Progenitor cell of endocrine pancreas (in vitro differentiated cells): ENCODE data around the gene MMEL1. TPM values are rescaled to one million over a fixed set of nuclear protein-coding genes. Genes with fewer than 3 reads are reported as not detected.
"Not testable (repeated sequence)": the region's sequence is repeated elsewhere in the genome, so short reads cannot be mapped to it uniquely, and the experiment has no call there.

Experiments
- DNase-seq: peaks from one replicate; pipeline ENCODE4 v3.0.0; 2021; ENCODE audit warnings: low spot score; ENCODE audit not compliant: unreplicated experiment
- H3K27ac Mint-ChIP-seq: 2 replicates; pipeline ENCODE4 v1.8.0; 2021; ENCODE audit warnings: mild to moderate bottlenecking, moderate library complexity, mixed read lengths
- H3K27me3 Mint-ChIP-seq: 2 replicates; pipeline ENCODE4 v1.8.0; 2021; ENCODE audit warnings: mixed read lengths
- H3K36me3 Mint-ChIP-seq: 2 replicates; pipeline ENCODE4 v1.8.0; 2022; ENCODE audit warnings: mixed read lengths; ENCODE audit not compliant: insufficient read depth
- H3K4me1 Mint-ChIP-seq: 2 replicates; pipeline ENCODE4 v1.8.0; 2021; ENCODE audit warnings: low read depth, mixed read lengths
- H3K4me3 Mint-ChIP-seq: 2 replicates; pipeline ENCODE4 v1.8.0; 2021; ENCODE audit warnings: low read depth, mild to moderate bottlenecking, moderate library complexity, mixed read lengths
- H3K9me3 Mint-ChIP-seq: 2 replicates; pipeline ENCODE4 v1.8.0; 2021; ENCODE audit warnings: low read depth, mixed read lengths
- total RNA-seq: library from RNA; stranded (reverse); gene quantifications from 2 replicates; pipeline ENCODE4 v1.2.1, GENCODE V29; 2021
- TF ChIP-seq, protein P1 (sequence below): fragments of 200-600 bp; sonication (generic); IDR thresholded peaks from one replicate; pipeline ENCODE4 v1.5.0; 2021; ENCODE audit warnings: antibody characterized with exemption, mild to moderate bottlenecking; ENCODE audit not compliant: unreplicated experiment

MMEL1 gene
- total RNA-seq, 1 donor from 2014 or later: 0.93 TPM

DNA sequence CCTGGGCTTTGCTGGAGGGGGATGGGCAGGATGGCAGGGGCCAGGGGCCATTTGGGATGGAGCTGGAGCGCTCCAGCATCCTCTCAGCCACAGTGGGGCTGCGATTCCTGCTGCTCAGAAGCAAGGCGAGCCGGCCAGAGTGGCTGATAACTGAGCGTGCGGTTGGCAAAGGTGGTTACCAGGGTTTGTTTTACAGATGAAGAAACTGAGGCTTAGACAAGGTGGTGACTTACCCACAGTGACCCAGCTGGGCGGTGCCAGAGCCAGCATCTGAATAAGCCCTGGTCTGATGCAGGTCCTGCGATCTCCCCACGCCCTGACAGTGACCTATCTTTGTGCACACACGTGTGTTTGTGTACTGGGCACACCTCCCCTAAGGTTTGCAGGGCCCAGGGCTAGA is 52.1 kb downstream of the MMEL1 start:
- Mint-ChIP-seq H3K27ac (no peak overlapping the region), H3K9me3 (no peaks in the 10 kb centered on the region), H3K4me1 (peaks cover 31% of the 10 kb centered on the region), H3K36me3 (no peaks in the 10 kb centered on the region), H3K27me3 (no peaks in the 10 kb centered on the region), H3K4me3 (no peak overlapping the region)
- no peak for DNase-seq
- TF ChIP-seq, protein P1, sequence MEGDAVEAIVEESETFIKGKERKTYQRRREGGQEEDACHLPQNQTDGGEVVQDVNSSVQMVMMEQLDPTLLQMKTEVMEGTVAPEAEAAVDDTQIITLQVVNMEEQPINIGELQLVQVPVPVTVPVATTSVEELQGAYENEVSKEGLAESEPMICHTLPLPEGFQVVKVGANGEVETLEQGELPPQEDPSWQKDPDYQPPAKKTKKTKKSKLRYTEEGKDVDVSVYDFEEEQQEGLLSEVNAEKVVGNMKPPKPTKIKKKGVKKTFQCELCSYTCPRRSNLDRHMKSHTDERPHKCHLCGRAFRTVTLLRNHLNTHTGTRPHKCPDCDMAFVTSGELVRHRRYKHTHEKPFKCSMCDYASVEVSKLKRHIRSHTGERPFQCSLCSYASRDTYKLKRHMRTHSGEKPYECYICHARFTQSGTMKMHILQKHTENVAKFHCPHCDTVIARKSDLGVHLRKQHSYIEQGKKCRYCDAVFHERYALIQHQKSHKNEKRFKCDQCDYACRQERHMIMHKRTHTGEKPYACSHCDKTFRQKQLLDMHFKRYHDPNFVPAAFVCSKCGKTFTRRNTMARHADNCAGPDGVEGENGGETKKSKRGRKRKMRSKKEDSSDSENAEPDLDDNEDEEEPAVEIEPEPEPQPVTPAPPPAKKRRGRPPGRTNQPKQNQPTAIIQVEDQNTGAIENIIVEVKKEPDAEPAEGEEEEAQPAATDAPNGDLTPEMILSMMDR: no peak

DNA sequence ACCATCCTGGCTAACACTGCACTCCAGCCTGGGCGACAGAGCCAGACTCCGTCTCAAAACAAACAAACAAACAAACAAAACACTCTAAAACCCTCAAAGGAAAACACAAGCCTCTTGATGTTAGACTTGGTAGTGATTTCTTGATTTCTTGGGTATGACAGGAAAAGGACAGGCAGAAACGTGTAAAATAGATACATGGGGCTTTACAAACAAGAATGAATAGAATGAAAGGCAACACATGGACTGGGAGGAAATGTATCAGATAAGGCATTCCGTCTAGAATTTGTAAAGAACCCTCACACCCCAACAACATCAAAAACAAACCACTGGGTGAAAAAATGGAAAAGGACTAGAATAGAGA is 54.1 kb downstream of the MMEL1 start:
- peaks cover under 1% of the 10 kb centered on the region for H3K9me3 Mint-ChIP-seq
- TF ChIP-seq, protein P1: no peak
- no peaks in the 10 kb centered on the region for H3K36me3 Mint-ChIP-seq
- peaks cover 16% of the 10 kb centered on the region for H3K4me1 Mint-ChIP-seq
- H3K4me3 Mint-ChIP-seq: no peak overlapping the region
- H3K27ac Mint-ChIP-seq: peak overlapping the region; percentile 12
- no peak for DNase-seq
- no peaks in the 10 kb centered on the region for H3K27me3 Mint-ChIP-seq

DNA sequence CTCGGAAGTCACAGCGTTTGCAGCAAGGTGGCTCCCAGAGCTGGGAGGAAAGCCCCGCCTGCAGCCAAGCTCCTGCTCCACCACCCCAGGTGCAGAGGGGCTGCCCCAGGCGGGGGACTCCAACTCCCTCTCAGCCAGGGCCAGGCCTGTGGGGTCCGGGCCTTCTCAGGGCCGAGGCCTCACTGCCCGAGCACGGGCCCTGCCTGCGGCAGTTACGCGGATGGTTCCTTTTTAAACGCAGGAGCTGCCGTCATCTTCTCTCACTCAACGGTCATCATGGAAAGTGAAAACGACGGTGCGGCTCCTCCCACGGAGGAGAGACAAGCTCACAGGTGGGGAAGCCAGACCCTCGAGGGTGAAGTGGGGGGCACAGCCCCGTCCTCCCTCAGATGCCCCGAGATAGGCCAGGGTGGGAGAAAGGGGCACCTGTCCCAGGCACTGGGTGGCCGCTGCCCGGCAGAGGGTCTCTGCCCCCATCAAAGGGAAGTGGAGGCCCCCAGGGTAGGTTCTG is 55.2 kb downstream of the MMEL1 start:
- Mint-ChIP-seq H3K4me1 (peaks cover 13% of the 10 kb centered on the region), H3K9me3 (peaks cover 12% of the 10 kb centered on the region)
- H3K27ac Mint-ChIP-seq, H3K27me3 Mint-ChIP-seq, H3K36me3 Mint-ChIP-seq, DNase-seq, H3K4me3 Mint-ChIP-seq: not testable (repeated sequence)

DNA sequence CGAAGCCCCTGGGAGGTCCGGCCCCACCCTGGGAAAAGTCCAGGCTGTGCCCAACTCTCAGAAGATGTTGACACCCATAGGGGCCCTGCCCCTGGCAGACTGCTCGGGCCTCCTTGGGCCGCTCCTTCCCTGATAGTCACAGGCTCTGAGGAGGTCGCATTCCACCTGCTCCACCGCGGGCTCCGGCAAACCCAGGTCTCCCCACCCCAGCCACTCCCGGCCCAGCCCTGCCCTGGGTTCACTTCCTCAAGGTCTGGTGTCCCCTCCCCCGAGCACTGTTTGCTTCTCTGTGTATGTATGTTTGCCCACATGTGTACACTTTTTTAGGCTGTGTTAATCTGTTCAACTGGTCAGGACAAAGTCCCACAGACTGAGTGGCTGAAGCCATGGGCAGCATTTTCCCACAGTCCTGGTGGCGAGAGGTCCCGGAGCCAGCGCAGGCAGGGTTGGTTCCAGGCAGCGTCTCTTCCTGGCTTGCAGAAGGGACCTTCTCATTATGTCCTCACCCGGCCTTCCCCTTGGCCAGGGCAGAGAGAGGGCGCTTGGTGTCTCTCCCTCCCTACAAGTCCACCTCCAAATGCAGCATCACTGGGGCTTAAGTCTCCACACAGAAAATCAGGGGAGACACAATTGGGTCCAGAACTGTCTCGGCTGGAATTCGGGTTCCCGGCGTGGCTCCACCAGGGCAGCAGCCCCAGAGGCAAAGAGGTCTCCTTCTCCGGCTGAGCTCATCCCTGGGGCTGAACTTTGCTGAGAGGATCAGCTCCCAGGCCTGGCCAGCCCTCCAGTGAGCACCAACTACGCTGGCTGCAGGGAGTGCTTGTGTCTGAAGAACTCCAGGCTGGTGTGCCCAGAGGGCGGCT is 56.8 kb downstream of the MMEL1 start:
- no peak for DNase-seq
- Mint-ChIP-seq H3K9me3 (peaks cover 14% of the 10 kb centered on the region), H3K4me1 (peaks cover 13% of the 10 kb centered on the region), H3K36me3 (peaks cover 3% of the 10 kb centered on the region), H3K27ac (peak overlapping the region; percentile 59), H3K27me3 (no peaks in the 10 kb centered on the region), H3K4me3 (no peak overlapping the region)
- TF ChIP-seq, protein P1: no peak

DNA sequence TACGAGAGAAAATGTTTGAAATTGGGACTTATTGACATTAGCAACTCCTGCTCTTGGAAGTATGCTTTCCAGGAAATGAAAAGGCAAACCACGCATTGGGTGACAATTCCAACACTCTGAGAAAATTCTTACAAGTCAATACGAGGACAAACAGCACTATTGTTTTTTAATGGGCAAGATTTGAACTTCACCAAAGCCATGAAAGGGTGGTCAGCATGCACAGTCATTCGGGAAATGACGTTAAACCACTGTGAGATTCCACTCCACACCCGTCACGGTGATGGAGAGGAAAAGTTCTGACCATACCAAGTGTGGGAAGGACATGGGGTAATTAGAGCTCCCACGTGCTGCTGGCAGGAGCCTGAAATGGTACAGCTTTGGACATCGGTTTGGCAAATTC is 58.5 kb downstream of the MMEL1 start:
- no peak overlapping the region for H3K4me3 Mint-ChIP-seq
- no peak for DNase-seq
- TF ChIP-seq, protein P1: no peak
- H3K27ac Mint-ChIP-seq: no peak overlapping the region
- H3K4me1 Mint-ChIP-seq: peaks cover 14% of the 10 kb centered on the region
- H3K27me3 Mint-ChIP-seq: no peaks in the 10 kb centered on the region
- H3K9me3 Mint-ChIP-seq: peaks cover 14% of the 10 kb centered on the region
- H3K36me3 Mint-ChIP-seq: peaks cover 3% of the 10 kb centered on the region
